ENCODE data around the gene GLRB. TPM values are rescaled to one million over a fixed set of nuclear protein-coding genes. Genes with fewer than 3 reads are reported as not detected.
"Not testable (repeated sequence)": the region's sequence is repeated elsewhere in the genome, so short reads cannot be mapped to it uniquely, and the experiment has no call there.

GLRB gene
- total RNA-seq, 4 donors from 2014 or later: 1.1 to 2.9 (median 1.6) TPM; not detected in 1

GRCh38 chr4:157172011-157172410 lies 96.1 kb downstream of the GLRB start:
- in situ Hi-C loops (cut with MboI; ENCODE audit: low pct_ligation_motif_present in 1 of 4, low pct_unique_long_range_greater_than_20kb in 1 of 4, low sequenced_read_pairs in 3 of 4): no loop called here
- no peaks in the 10 kb centered on the region for H3K9me3 ChIP-seq

DNA sequence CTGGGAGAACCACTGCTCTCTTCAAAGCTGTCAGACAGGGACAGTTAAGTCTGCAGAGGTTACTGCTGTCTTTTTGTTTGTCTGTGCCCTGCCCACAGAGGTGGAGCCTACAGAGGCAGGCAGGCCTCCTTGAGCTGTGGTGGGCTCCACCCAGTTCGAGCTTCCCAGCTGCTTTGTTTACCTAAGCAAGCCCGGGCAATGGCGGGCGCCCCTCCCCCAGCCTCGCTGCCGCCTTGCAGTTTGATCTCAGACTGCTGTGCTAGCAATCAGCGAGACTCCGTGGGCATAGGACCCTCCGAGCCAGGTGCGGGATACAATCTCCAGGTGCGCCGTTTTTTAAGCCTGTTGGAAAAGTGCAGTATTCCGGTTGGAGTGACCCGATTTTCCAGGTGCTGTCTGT lies 104.3 kb downstream of the GLRB start:
- in situ Hi-C loops (cut with MboI; ENCODE audit: low pct_ligation_motif_present in 1 of 4, low pct_unique_long_range_greater_than_20kb in 1 of 4, low sequenced_read_pairs in 3 of 4); H3K27ac ChIP-seq; intact Hi-C loops (cut with DNase I; ENCODE audit: low total_unique reads); DNase-seq; H3K4me1 ChIP-seq; H3K27me3 ChIP-seq; H3K36me3 ChIP-seq; H3K9me3 ChIP-seq; H3K4me3 ChIP-seq: not testable (repeated sequence)
- 81% methylated on average over 11 of the region's 14 CpGs; no CpG with 5 or more reads in 1 of the 2 donors for WGBS, 2 donors (ENCODE audit: low coverage in 1 of 2)

More at GRCh38 chr4:157172011-157172410, 96.1 kb downstream of the GLRB start:
- H3K4me3 ChIP-seq: no peak overlapping the region
- no peak for DNase-seq
- no peak for TF ChIP-seq CTCF (IDR thresholded peaks at IDR 0.05)
- TF ChIP-seq POLR2A (IDR thresholded peaks at IDR 0.05): no peak
- no peak for TF ChIP-seq POLR2AphosphoS5 (IDR thresholded peaks at IDR 0.05)
- TF ChIP-seq EP300 (IDR thresholded peaks at IDR 0.05; ENCODE audit: low read depth): no peak
- no peaks in the 10 kb centered on the region for H3K27me3 ChIP-seq
- WGBS, 2 donors (ENCODE audit: low coverage in 1 of 2): 26% methylated on average over 3 of the region's 3 CpGs
- H3K36me3 ChIP-seq: no peaks in the 10 kb centered on the region
- intact Hi-C loops (cut with DNase I; ENCODE audit: low total_unique reads): no loop called here
- H3K27ac ChIP-seq: no peak overlapping the region
- H3K4me1 ChIP-seq: no peaks in the 10 kb centered on the region

- Histone ChIP-seq H3K27ac (no peak overlapping the region), H3K36me3 (no peaks in the 10 kb centered on the region), H3K9me3 (no peaks in the 10 kb centered on the region), H3K27me3 (no peaks in the 10 kb centered on the region), H3K4me3 (no peak overlapping the region), H3K4me1 (no peaks in the 10 kb centered on the region)
- intact Hi-C loops (cut with DNase I; ENCODE audit: low total_unique reads) (no loop called here), in situ Hi-C loops (cut with MboI; ENCODE audit: low pct_ligation_motif_present in 1 of 4, low pct_unique_long_range_greater_than_20kb in 1 of 4, low sequenced_read_pairs in 3 of 4) (no loop called here)
- WGBS, 2 donors (ENCODE audit: low coverage in 1 of 2): 83 to 91% methylated on average over 1 of the region's 1 CpG
- TF ChIP-seq POLR2A (IDR thresholded peaks at IDR 0.05) (no peak), POLR2AphosphoS5 (IDR thresholded peaks at IDR 0.05) (no peak), CTCF (IDR thresholded peaks at IDR 0.05) (no peak), EP300 (IDR thresholded peaks at IDR 0.05; ENCODE audit: low read depth) (no peak)
- no peak for DNase-seq
Observed at GRCh38 chr4:157184300-157184699, 108.3 kb downstream of the GLRB start.

DNA sequence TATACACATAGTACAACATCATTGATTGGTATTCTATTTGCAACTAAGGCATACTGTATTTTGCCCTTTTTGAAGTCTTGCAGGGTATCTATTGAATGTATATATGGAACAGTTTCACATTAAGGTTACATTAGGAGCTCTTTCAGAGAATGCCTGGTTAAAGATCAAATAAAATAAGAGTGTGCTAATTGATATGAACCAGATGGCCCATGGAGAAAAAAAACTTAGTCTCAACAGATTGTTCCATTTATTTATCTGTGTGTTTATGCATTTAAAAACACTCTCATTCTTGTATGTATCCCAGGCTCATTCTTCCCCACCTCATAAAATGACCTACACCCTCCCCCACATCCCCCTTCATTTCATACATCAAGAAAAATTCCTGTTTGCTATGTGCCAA lies 109.4 kb downstream of the GLRB start:
- Histone ChIP-seq H3K27me3 (no peaks in the 10 kb centered on the region), H3K27ac (no peak overlapping the region), H3K9me3 (no peaks in the 10 kb centered on the region), H3K4me3 (no peak overlapping the region), H3K4me1 (no peaks in the 10 kb centered on the region), H3K36me3 (no peaks in the 10 kb centered on the region)
- intact Hi-C loops (cut with DNase I; ENCODE audit: low total_unique reads): no loop called here
- in situ Hi-C loops (cut with MboI; ENCODE audit: low pct_ligation_motif_present in 1 of 4, low pct_unique_long_range_greater_than_20kb in 1 of 4, low sequenced_read_pairs in 3 of 4): no loop called here
- no peak for DNase-seq
- TF ChIP-seq POLR2AphosphoS5 (IDR thresholded peaks at IDR 0.05) (no peak), CTCF (IDR thresholded peaks at IDR 0.05) (no peak), POLR2A (IDR thresholded peaks at IDR 0.05) (no peak), EP300 (IDR thresholded peaks at IDR 0.05; ENCODE audit: low read depth) (no peak)

GRCh38 chr4:157195374-157195773 lies 119.4 kb downstream of the GLRB start:
- WGBS, 2 donors (ENCODE audit: low coverage in 1 of 2): 90% methylated on average over 2 of the region's 2 CpGs
- no peaks in the 10 kb centered on the region for H3K4me1 ChIP-seq
- H3K4me3 ChIP-seq: no peak overlapping the region
- H3K36me3 ChIP-seq: no peaks in the 10 kb centered on the region
- no peak overlapping the region for H3K27ac ChIP-seq
- in situ Hi-C loops (cut with MboI; ENCODE audit: low pct_ligation_motif_present in 1 of 4, low pct_unique_long_range_greater_than_20kb in 1 of 4, low sequenced_read_pairs in 3 of 4): no loop called here
- no peaks in the 10 kb centered on the region for H3K9me3 ChIP-seq
- no peak for TF ChIP-seq CTCF (IDR thresholded peaks at IDR 0.05)
- TF ChIP-seq POLR2AphosphoS5 (IDR thresholded peaks at IDR 0.05): no peak
- no peak for TF ChIP-seq EP300 (IDR thresholded peaks at IDR 0.05; ENCODE audit: low read depth)
- TF ChIP-seq POLR2A (IDR thresholded peaks at IDR 0.05): no peak
- intact Hi-C loops (cut with DNase I; ENCODE audit: low total_unique reads): no loop called here
- H3K27me3 ChIP-seq: no peaks in the 10 kb centered on the region
- no peak for DNase-seq
